GM19193 (cell line): Measurements from ENCODE around the gene ABCC8.

Source experiments
- POLR2A ChIP-seq: IDR thresholded peaks from 4 replicates; pipeline ENCODE4 v1.6.1; 2011; ENCODE audit not compliant: insufficient read depth, insufficient read length; ENCODE audit errors: extremely low read depth

Gene ABCC8

GRCh38 chr11:17463546-17464174, 13.0 kb downstream of the ABCC8 start:
- TF ChIP-seq POLR2A = no peak

GRCh38 chr11:17462940-17463339, 13.7 kb downstream of the ABCC8 start:
- TF ChIP-seq POLR2A = no peak

GRCh38 chr11:17460406-17460805, 16.2 kb downstream of the ABCC8 start:
- no peak for TF ChIP-seq POLR2A

GRCh38 chr11:17459236-17459896, 17.3 kb downstream of the ABCC8 start:
- no peak for TF ChIP-seq POLR2A

- TF ChIP-seq POLR2A = no peak
Measured at GRCh38 chr11:17458268-17458667, 18.4 kb downstream of the ABCC8 start.

GRCh38 chr11:17457396-17458173, 19.1 kb downstream of the ABCC8 start:
- no peak for TF ChIP-seq POLR2A

- no peak for TF ChIP-seq POLR2A
Measured at GRCh38 chr11:17452668-17453067, 24.0 kb downstream of the ABCC8 start.

GRCh38 chr11:17449158-17449557, 27.5 kb downstream of the ABCC8 start:
- TF ChIP-seq POLR2A = no peak

- TF ChIP-seq POLR2A = no peak
Measured at GRCh38 chr11:17446482-17446881, 30.2 kb downstream of the ABCC8 start.

- no peak for TF ChIP-seq POLR2A
Measured at GRCh38 chr11:17445240-17445795, 31.3 kb downstream of the ABCC8 start.

GRCh38 chr11:17443926-17444690, 32.5 kb downstream of the ABCC8 start:
- no peak for TF ChIP-seq POLR2A

GRCh38 chr11:17443423-17443822, 33.2 kb downstream of the ABCC8 start:
- TF ChIP-seq POLR2A = no peak

GRCh38 chr11:17443000-17443399, 33.6 kb downstream of the ABCC8 start:
- TF ChIP-seq POLR2A = no peak

GRCh38 chr11:17439316-17439782, 37.3 kb downstream of the ABCC8 start:
- no peak for TF ChIP-seq POLR2A

- TF ChIP-seq POLR2A = no peak
Measured at GRCh38 chr11:17437366-17437765, 39.3 kb downstream of the ABCC8 start.
